Activated naive CD8-positive, alpha-beta T cell treated with anti-CD3 and anti-CD28 coated beads for 36 hours (primary cell): Measurements from ENCODE around the gene TP53I11. TPM values are rescaled to one million over a fixed set of nuclear protein-coding genes. Genes with fewer than 3 reads are reported as not detected.

Experiments
- DNase-seq: peaks from one replicate; pipeline ENCODE4 v3.0.0; 2021
- H3K27ac Mint-ChIP-seq: one replicate; pipeline ENCODE4 v1.8.0; 2022; ENCODE audit warnings: mild to moderate bottlenecking, moderate library complexity, mixed read lengths
- H3K27me3 Mint-ChIP-seq: one replicate; pipeline ENCODE4 v1.8.0; 2022; ENCODE audit warnings: mild to moderate bottlenecking, mixed read lengths
- H3K36me3 Mint-ChIP-seq: one replicate; pipeline ENCODE4 v1.8.0; 2021; ENCODE audit warnings: mild to moderate bottlenecking, mixed read lengths
- H3K4me1 Mint-ChIP-seq: one replicate; pipeline ENCODE4 v1.8.0; 2021; ENCODE audit warnings: mixed read lengths
- H3K4me3 Mint-ChIP-seq: one replicate; pipeline ENCODE4 v1.8.0; 2022; ENCODE audit warnings: mild to moderate bottlenecking, moderate library complexity, mixed read lengths
- H3K9me3 Mint-ChIP-seq: one replicate; pipeline ENCODE4 v1.8.0; 2022; ENCODE audit warnings: mixed read lengths
- total RNA-seq, 2 experiments: library from RNA; stranded (reverse); gene quantifications; one replicate each; pipeline ENCODE4 v1.2.3, GENCODE V29; 2021

Gene TP53I11
- total RNA-seq, 2 experiments from 2014 or later, result 12.5 to 14.0 TPM

GRCh38 chr11:44954051-44954906, 3.6 kb upstream of the TP53I11 start:
- Mint-ChIP-seq H3K4me1 (peaks cover 13% of the 10 kb centered on the region), H3K36me3 (no peaks in the 10 kb centered on the region), H3K27me3 (no peaks in the 10 kb centered on the region), H3K4me3 (no peak overlapping the region), H3K27ac (no peak overlapping the region), H3K9me3 (no peaks in the 10 kb centered on the region)
- no peak for DNase-seq

GRCh38 chr11:44952500-44953260, 2.0 kb upstream of the TP53I11 start:
- no peak for DNase-seq
- Mint-ChIP-seq H3K9me3 (no peaks in the 10 kb centered on the region), H3K4me1 (peaks cover 19% of the 10 kb centered on the region), H3K4me3 (no peak overlapping the region), H3K27me3 (no peaks in the 10 kb centered on the region), H3K27ac (no peak overlapping the region), H3K36me3 (no peaks in the 10 kb centered on the region)

- Mint-ChIP-seq H3K4me1 (peaks cover 19% of the 10 kb centered on the region), H3K27me3 (no peaks in the 10 kb centered on the region), H3K4me3 (no peak overlapping the region), H3K36me3 (no peaks in the 10 kb centered on the region), H3K9me3 (no peaks in the 10 kb centered on the region), H3K27ac (no peak overlapping the region)
- no peak for DNase-seq
Measured at GRCh38 chr11:44952082-44952481, 1.4 kb upstream of the TP53I11 start.

- Mint-ChIP-seq H3K9me3 (no peaks in the 10 kb centered on the region), H3K27ac (no peak overlapping the region), H3K27me3 (no peaks in the 10 kb centered on the region), H3K4me1 (peaks cover 14% of the 10 kb centered on the region), H3K36me3 (no peaks in the 10 kb centered on the region), H3K4me3 (peak overlapping the region; percentile 80)
- DNase-seq, result peak; percentile 36
Measured at GRCh38 chr11:44950031-44950624, 555 bp downstream of the TP53I11 start.

GRCh38 chr11:44949160-44950030, 1.3 kb downstream of the TP53I11 start:
- no peaks in the 10 kb centered on the region for H3K27me3 Mint-ChIP-seq
- H3K4me3 Mint-ChIP-seq, result peak overlapping the region; percentile 80
- H3K4me1 Mint-ChIP-seq, result peaks cover 9% of the 10 kb centered on the region
- no peaks in the 10 kb centered on the region for H3K36me3 Mint-ChIP-seq
- H3K27ac Mint-ChIP-seq, result peak overlapping the region; percentile 54
- DNase-seq, result peak; percentile 28
- H3K9me3 Mint-ChIP-seq, result no peaks in the 10 kb centered on the region

- Mint-ChIP-seq H3K4me3 (no peak overlapping the region), H3K27me3 (no peaks in the 10 kb centered on the region), H3K36me3 (no peaks in the 10 kb centered on the region), H3K9me3 (no peaks in the 10 kb centered on the region), H3K4me1 (peaks cover 12% of the 10 kb centered on the region), H3K27ac (no peak overlapping the region)
- no peak for DNase-seq
Measured at GRCh38 chr11:44948155-44948554, 2.5 kb downstream of the TP53I11 start.

- Mint-ChIP-seq H3K36me3 (no peaks in the 10 kb centered on the region), H3K27me3 (no peaks in the 10 kb centered on the region), H3K4me3 (no peak overlapping the region), H3K27ac (no peak overlapping the region), H3K9me3 (no peaks in the 10 kb centered on the region), H3K4me1 (peaks cover 21% of the 10 kb centered on the region)
- DNase-seq, result no peak
Measured at GRCh38 chr11:44947114-44947513, 3.6 kb downstream of the TP53I11 start.

GRCh38 chr11:44946263-44946662, 4.4 kb downstream of the TP53I11 start:
- H3K9me3 Mint-ChIP-seq, result no peaks in the 10 kb centered on the region
- H3K4me1 Mint-ChIP-seq, result peaks cover 21% of the 10 kb centered on the region
- no peaks in the 10 kb centered on the region for H3K27me3 Mint-ChIP-seq
- no peak for DNase-seq
- H3K4me3 Mint-ChIP-seq, result no peak overlapping the region
- no peaks in the 10 kb centered on the region for H3K36me3 Mint-ChIP-seq
- H3K27ac Mint-ChIP-seq, result no peak overlapping the region

- H3K27me3 Mint-ChIP-seq, result no peaks in the 10 kb centered on the region
- no peak overlapping the region for H3K27ac Mint-ChIP-seq
- no peaks in the 10 kb centered on the region for H3K9me3 Mint-ChIP-seq
- no peak for DNase-seq
- H3K4me1 Mint-ChIP-seq, result peaks cover 21% of the 10 kb centered on the region
- H3K36me3 Mint-ChIP-seq, result no peaks in the 10 kb centered on the region
- H3K4me3 Mint-ChIP-seq, result no peak overlapping the region
Measured at GRCh38 chr11:44945666-44946065, 5.0 kb downstream of the TP53I11 start.

GRCh38 chr11:44944853-44945235, 5.8 kb downstream of the TP53I11 start:
- H3K4me1 Mint-ChIP-seq, result peaks cover 21% of the 10 kb centered on the region
- no peak overlapping the region for H3K4me3 Mint-ChIP-seq
- no peaks in the 10 kb centered on the region for H3K27me3 Mint-ChIP-seq
- no peaks in the 10 kb centered on the region for H3K9me3 Mint-ChIP-seq
- no peak overlapping the region for H3K27ac Mint-ChIP-seq
- no peaks in the 10 kb centered on the region for H3K36me3 Mint-ChIP-seq
- no peak for DNase-seq

- H3K27me3 Mint-ChIP-seq, result no peaks in the 10 kb centered on the region
- no peak overlapping the region for H3K4me3 Mint-ChIP-seq
- no peak overlapping the region for H3K27ac Mint-ChIP-seq
- DNase-seq, result no peak
- no peaks in the 10 kb centered on the region for H3K9me3 Mint-ChIP-seq
- peaks cover 21% of the 10 kb centered on the region for H3K4me1 Mint-ChIP-seq
- H3K36me3 Mint-ChIP-seq, result no peaks in the 10 kb centered on the region
Measured at GRCh38 chr11:44944181-44944852, 6.4 kb downstream of the TP53I11 start.

GRCh38 chr11:44943696-44944095, 7.0 kb downstream of the TP53I11 start:
- no peaks in the 10 kb centered on the region for H3K9me3 Mint-ChIP-seq
- H3K4me1 Mint-ChIP-seq, result peaks cover 16% of the 10 kb centered on the region

GRCh38 chr11:44943118-44943517, 7.6 kb downstream of the TP53I11 start:
- Mint-ChIP-seq H3K4me1 (peaks cover 15% of the 10 kb centered on the region), H3K4me3 (peak overlapping the region; percentile 12), H3K36me3 (no peaks in the 10 kb centered on the region), H3K27me3 (no peaks in the 10 kb centered on the region), H3K9me3 (no peaks in the 10 kb centered on the region), H3K27ac (peak overlapping the region; percentile 64)
- peak; percentile 70 for DNase-seq

More at GRCh38 chr11:44943696-44944095, 7.0 kb downstream of the TP53I11 start:
- peak overlapping the region; percentile 11 for H3K4me3 Mint-ChIP-seq
- DNase-seq, result no peak
- H3K27me3 Mint-ChIP-seq, result no peaks in the 10 kb centered on the region
- no peaks in the 10 kb centered on the region for H3K36me3 Mint-ChIP-seq
- no peak overlapping the region for H3K27ac Mint-ChIP-seq
